ENCODE data around the gene KCTD17.

KCTD17 gene

GRCh38 chr22:37044634-37045625, 6.6 kb upstream of the KCTD17 start:
- DNase-seq: no peak

DNA sequence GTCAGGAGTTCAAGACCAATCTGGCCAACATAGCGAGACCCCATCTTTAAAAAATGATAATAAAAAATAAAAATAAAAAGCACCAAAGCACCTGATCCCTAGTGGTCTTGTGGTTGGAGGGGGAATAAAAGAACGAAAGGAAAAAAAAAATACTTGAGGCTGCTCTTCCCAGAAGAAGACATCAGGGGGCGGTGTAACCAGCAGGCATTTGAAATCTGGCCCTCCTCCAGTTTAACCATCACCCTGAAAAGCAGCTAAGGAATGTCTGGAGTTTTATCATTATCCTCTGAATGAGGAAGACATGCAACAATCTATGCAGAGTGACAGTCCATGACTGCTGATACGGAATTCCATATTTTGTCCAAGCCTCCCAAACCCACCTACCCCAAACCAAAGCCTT, 5.6 kb upstream of the KCTD17 start:
- no peak for DNase-seq

DNA sequence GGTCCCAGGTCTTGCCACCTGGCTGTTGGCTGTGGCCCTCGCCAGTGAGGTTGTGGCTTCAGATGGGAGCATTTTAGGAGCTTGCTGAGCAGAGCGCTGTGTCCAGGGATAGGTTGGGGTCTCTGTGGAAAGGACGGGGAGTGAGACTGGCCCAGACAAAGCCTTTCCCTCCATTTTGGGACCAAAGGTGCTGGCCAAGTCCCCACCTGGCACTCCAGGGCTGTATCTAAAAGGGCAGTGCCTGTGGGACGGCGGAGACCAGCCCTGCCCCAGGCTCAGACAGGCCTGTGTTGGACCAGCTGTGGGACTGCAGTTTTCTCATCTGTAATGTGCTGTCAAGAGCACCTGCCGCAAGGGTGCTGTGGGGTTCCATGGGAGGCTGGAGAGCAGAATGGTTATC, 5.0 kb upstream of the KCTD17 start:
- DNase-seq: no peak

- no peak for DNase-seq
Observed at GRCh38 chr22:37047006-37047405, 4.5 kb upstream of the KCTD17 start.

GRCh38 chr22:37048133-37048532, 3.4 kb upstream of the KCTD17 start:
- DNase-seq: no peak

DNA sequence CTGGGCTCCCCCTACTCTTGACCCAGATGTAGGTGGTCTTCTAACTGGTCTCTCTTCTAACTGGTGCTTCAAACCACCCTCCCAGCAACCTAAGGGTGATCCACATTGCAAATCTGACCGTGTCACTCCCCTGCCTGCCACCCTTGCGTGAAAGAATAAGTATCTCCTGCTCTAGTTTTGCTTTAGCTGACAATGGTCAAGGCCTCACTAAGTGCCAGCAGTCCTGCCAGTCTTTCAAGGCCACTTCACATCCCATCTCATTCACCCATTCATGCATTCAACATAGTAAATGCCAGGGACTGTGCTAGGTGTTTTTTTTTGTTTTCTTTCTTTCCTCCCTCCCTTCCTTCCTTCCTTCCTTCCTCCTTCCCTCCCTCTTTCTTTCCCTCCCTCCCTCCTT, 2.3 kb upstream of the KCTD17 start:
- DNase-seq: no peak

DNA sequence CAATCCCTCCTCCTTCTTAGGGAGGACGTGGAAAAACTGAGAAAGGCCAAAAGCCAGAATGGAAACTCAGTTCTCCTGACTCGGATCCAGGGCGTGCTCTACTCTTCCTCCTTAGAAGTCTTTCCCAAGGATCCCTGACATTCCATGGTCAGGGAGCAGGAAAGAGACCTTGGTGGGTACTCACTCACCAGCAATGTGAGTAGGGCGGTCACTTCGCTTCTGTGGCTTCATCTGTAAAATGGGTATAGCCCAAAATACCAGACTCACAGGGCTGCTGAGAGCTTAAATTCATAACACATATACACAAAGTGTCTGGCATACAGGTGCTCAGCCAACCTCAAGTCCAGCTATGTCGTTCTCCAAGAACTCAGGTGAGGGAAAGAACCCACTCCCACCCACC, 629 bp upstream of the KCTD17 start:
- DNase-seq: no peak

GRCh38 chr22:37052386-37053309, 1.1 kb downstream of the KCTD17 start:
- DNase-seq: no peak

DNA sequence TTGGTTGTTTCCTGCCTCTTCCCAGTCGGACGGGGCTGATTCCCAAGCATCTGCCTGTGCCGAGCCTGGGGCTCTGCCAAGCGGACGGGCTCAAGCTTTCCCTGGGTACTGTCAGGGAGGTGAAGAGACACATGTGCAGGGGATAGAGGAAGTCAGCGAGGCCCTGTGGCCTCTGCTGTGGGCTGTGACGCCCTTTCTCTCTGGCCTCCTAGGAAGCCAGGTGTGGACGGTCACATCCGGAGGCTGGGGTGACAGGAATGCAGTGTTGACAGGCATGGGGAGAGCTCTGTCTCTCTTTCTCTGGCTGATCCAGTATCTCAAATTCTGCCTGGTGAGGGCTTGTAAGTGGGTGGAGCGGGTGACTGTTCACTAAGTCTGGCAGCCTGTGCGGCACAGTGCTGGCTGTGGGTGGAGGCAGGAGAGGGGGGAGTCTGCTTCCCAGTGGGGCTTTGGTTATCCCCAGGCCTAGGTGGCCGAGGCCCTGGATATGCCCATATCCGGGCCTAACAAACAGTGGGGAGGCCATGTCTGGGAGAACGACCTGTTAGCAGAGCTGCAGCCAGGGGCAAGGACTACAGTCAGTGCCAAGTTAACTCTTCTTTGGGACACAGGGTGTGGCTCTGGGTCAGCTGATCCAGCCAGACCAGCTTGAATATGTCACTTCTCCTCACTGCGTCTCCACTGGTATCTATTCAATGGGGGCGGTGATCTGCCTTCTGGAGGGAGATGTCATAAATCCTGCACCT, 1.9 kb downstream of the KCTD17 start:
- no peak for DNase-seq

DNA sequence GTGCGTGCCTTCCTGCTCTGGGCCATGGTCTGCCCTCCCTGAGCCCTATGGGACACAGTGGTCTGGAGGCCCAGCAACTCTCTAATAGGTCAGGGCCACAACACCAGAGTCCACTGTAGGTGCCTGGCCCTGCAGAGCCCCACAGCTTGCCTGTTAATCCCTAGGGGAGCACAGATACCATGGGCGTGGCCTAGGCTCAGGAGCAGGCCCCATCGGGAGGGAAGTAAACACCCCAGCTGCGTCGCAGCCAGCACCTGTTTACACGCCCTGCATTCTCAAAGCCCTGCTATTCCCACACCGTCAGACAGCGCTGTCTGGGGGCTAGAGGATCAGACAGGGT, 2.5 kb downstream of the KCTD17 start:
- no peak for DNase-seq

- no peak for DNase-seq
Observed at GRCh38 chr22:37054600-37055365, 3.2 kb downstream of the KCTD17 start.

DNA sequence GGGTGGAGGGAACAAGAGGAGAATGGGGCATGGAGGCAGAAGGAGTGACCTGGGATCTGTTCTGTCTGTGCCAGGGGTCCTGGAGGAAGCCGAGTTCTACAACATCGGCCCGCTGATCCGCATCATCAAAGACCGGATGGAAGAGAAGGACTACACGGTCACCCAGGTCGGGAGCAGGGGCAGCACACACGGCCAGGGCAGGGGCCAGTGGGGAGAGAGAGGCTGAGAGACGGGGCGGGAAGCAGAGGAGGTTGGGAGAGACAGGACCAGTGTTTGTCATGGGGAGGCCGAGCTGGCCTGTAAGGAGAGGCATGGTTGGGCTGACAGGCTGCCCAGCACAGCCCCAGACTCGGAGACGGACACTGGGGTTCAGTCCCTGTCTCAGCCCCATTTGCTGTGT, 4.7 kb downstream of the KCTD17 start:
- no peak for DNase-seq

DNA sequence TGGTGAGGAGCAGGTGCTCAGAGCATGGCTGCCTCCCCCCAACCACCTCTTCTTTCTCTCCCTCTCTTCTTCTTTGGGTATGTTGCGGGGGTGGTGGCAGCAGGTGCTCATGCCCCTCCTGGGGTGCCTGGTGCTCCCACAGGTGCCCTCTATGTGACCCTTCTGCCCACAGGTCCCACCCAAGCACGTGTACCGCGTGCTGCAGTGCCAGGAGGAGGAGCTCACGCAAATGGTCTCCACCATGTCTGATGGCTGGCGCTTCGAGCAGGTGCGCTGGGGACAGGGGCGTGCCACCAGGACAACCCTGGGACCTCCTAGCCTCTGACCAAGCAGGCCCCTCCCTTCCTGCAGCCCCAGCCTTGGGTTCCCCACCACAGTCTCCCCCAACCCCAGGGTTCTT, 5.7 kb downstream of the KCTD17 start:
- DNase-seq: no peak

DNA sequence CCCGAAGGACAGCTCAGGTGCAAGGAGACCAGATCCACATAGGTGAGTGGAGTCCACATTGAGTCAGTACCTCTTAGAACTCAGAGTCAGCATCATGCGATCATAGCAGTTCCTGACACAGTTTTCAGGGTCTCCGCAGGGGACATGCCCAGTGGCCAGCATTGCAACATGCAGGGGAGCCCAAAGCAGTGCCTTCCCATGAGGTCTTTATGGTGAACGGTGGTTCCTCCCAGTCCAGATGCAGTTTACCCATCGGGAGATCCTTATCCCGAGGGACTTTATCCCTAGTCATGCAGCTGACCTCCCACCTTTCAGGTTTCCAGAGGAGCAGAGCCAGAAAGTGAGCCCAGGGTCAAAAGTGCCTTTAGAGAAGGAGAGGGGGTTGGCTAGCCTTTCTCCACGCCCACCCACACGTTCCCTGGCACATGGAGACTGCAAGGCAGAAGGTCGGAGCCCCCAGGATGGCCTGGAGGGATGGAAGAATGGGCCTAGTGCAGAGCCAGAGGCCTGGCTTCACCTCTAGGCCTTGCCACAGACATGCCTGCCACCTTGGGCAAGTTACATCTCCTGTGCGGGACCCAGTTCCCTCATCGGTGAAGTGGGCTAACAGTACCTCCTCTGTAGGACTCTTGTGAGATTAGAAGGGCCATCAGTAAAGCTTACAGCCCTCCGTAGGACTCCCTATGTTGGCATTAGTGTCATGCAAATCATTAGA, 6.4 kb downstream of the KCTD17 start:
- no peak for DNase-seq

GRCh38 chr22:37058917-37059701, 7.6 kb downstream of the KCTD17 start:
- no peak for DNase-seq

DNA sequence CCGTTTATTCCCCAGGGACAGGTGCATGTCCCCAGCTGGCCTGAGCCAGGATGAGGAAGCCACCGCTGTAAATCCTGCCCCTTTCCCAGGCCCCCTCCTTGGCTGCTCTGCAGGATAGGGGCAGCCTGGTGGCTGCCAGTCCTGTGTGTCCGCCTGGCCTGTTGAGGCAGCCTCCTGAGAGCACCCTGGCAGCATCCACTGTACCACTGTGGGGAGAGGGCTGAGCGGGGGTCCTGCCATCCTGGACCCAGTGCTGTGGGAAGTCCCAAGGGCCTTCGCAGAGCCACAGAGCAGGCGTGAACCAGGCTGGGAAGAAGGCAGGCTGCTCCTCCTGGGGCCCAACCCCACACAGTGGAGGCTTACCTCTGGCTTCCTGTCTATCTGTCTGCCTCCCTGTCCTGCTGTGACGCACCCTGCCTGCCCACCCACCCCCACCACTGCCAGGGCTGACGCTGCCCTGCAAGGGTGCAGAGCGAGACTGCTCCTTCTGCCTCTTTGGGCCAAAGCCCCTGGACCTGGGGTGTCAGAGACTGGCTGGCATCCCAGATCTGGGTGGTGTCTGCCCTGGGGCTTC, 8.4 kb downstream of the KCTD17 start:
- DNase-seq: no peak

DNA sequence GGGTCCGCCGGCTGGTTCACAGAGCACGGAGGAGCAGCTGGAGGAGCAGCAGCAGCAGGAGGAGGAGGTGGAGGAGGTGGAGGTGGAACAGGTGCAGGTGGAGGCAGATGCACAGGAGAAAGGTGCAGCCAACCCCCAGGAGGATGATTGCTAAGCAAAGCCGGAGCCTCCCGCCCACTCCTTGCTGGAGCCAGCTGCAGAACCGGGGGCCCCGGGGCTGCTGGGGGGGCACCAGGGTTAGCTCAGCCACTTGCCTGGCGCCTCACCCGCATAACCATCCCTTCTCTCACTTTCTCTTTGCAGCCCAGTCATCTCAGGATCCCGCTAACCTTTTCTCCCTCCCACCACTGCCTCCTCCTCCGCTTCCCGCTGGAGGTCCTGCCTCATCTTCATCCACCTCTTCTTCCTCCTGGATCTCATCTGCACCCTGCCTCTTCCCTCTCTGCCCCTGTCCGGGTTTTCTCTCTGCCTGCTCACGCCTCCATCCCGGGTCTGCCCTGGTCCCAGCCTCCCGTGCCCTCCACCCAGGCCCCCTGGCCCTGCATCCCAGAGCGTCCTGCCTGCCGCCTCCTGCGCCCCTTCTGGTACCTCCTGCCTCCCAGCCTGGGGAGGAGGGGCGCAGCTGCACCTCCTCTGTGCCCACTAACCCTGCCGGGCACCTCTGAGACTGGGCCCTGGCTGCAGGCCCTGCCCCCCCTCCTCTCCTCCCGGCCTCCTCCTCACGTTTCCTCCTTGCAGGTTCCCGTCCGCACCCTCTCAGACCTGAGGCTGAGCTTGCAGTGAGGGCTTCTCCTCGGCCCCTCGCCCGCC, 9.5 kb downstream of the KCTD17 start:
- DNase-seq: no peak

- no peak for DNase-seq
Observed at GRCh38 chr22:37061611-37062375, 10.3 kb downstream of the KCTD17 start.

GRCh38 chr22:37062376-37062675, 10.8 kb downstream of the KCTD17 start:
- no peak for DNase-seq
